Fibroblast of lung (primary cell): Measurements from ENCODE around the gene ZNF688.

Source experiments
- CTCF ChIP-seq, 2 donors: IDR thresholded peaks in 1 of 2; conservative IDR thresholded peaks in 1 of 2; 1 replicate in 1 of 2; 2 replicates in 1 of 2; pipeline ENCODE4 v1.5.1; 2011 to 2012; ENCODE audit warnings: low read length in 2 of 2, control low read depth in 1 of 2, inconsistent platforms in 1 of 2, low read depth in 1 of 2, mild to moderate bottlenecking in 1 of 2
- EZH2 ChIP-seq: IDR thresholded peaks from 2 replicates; pipeline ENCODE4 v1.5.1; 2012; ENCODE audit warnings: low read length, control low read depth, mild to moderate bottlenecking; ENCODE audit errors: missing control alignments

GRCh38 chr16:30569746-30570635 is 1.5 kb downstream of the ZNF688 start:
- TF ChIP-seq CTCF (conservative IDR thresholded peaks at IDR 0.05 in 1 of 2, IDR thresholded peaks at IDR 0.05 in 1 of 2; ENCODE audit: low read depth in 1 of 2, low read length in 2 of 2) (no peak), EZH2 (no peak)
